HepG2 (cell line): ENCODE data around the gene ABHD15. TPM values are rescaled to one million over a fixed set of nuclear protein-coding genes. Genes with fewer than 3 reads are reported as not detected.

Experiments
- ADNP ChIP-seq: sonication (generic); formaldehyde crosslinking; IDR thresholded peaks from 2 replicates; pipeline ENCODE4 v1.4.0; 2020; ENCODE audit warnings: missing genetic modification reagents
- ELF1 ChIP-seq: sonication (generic); formaldehyde crosslinking; IDR thresholded peaks from 2 replicates; pipeline ENCODE4 v1.4.0; 2020; ENCODE audit warnings: missing genetic modification reagents
- FOXA1 ChIP-seq, 2 experiments: fragments of 450-650 bp in 1 of 2; sonication (generic) in 1 of 2; formaldehyde crosslinking in 1 of 2; IDR thresholded peaks; 2 replicates each; pipeline versions ENCODE4 v1.4.0 to v1.6.1; 2016 to 2020; ENCODE audit warnings: missing genetic modification reagents in 1 of 2
- KAT7 ChIP-seq: IDR thresholded peaks from 2 replicates; pipeline ENCODE4 v1.6.1; 2018; ENCODE audit warnings: borderline replicate concordance, missing compliant biosample characterization
- POLR2G ChIP-seq: fragments of 200-400 bp; formaldehyde crosslinking; IDR thresholded peaks from 2 replicates; pipeline ENCODE4 v1.6.1; 2018; ENCODE audit warnings: mild to moderate bottlenecking, low read depth, low read length, moderate library complexity
- THAP11 ChIP-seq: IDR thresholded peaks from 2 replicates; pipeline ENCODE4 v1.6.1; 2016; ENCODE audit warnings: missing biosample characterization, missing genetic modification reagents
- ZNF3 ChIP-seq: IDR thresholded peaks from 2 replicates; pipeline ENCODE4 v1.7.0; 2017; ENCODE audit warnings: inconsistent platforms
- ZNF354B ChIP-seq: sonication (generic); formaldehyde crosslinking; IDR thresholded peaks from 2 replicates; pipeline ENCODE4 v1.8.0; 2022; ENCODE audit warnings: mild to moderate bottlenecking, missing genetic modification reagents
- ZNF382 ChIP-seq: sonication (generic); formaldehyde crosslinking; IDR thresholded peaks from 2 replicates; pipeline ENCODE4 v1.5.0; 2020; ENCODE audit warnings: missing genetic modification reagents, mild to moderate bottlenecking, borderline replicate concordance
- ZNF446 ChIP-seq: sonication (generic); formaldehyde crosslinking; IDR thresholded peaks from 2 replicates; pipeline ENCODE4 v1.5.0; 2020; ENCODE audit warnings: mild to moderate bottlenecking, missing genetic modification reagents
- ZNF678 ChIP-seq: sonication (generic); formaldehyde crosslinking; IDR thresholded peaks from 2 replicates; pipeline ENCODE4 v1.4.0; 2020; ENCODE audit warnings: mild to moderate bottlenecking, missing genetic modification reagents
- polyA plus RNA-seq, 8 experiments: library from polyadenylated mRNA; depleted of rRNA in 3 of 8; stranded (reverse) in 7 of 8; unstranded in 1 of 8; fragments of >200 nt; fragmentation: Illumina TruSeq in 4 of 8; extraction: Trizol in 4 of 8; gene quantifications; 2 replicates each; pipeline versions ENCODE4 v1.2.1 to v1.2.3, GENCODE V29; 2011 to 2016; ENCODE audit warnings: low read depth in 4 of 8, missing spikeins in 1 of 8, mixed read lengths in 1 of 8; ENCODE audit not compliant: insufficient read depth in 1 of 8
- total RNA-seq, 5 experiments: library from RNA; depleted of rRNA; stranded (reverse); fragments of >200 nt; fragmentation: Illumina TruSeq; extraction: Trizol; gene quantifications; 2 replicates each; pipeline ENCODE4 v1.2.3, GENCODE V29; 2016; ENCODE audit warnings: low read depth in 1 of 5
- TF ChIP-seq, protein P1 (sequence below): IDR thresholded peaks from 2 replicates; pipeline ENCODE4 v1.6.1; 2012; ENCODE audit warnings: low read length, improper control_type of control experiment
- TF ChIP-seq, protein P2 (sequence below): IDR thresholded peaks from 2 replicates; pipeline ENCODE4 v1.6.1; 2016; ENCODE audit warnings: low read depth, borderline replicate concordance
- TF ChIP-seq, protein P3 (sequence below): IDR thresholded peaks from 2 replicates; pipeline ENCODE4 v1.6.1; 2016; ENCODE audit warnings: missing biosample characterization, missing genetic modification reagents, low read depth
- TF ChIP-seq, protein P4 (sequence below): sonication (generic); formaldehyde crosslinking; IDR thresholded peaks from 2 replicates; pipeline ENCODE4 v1.5.1; 2020; ENCODE audit warnings: mild to moderate bottlenecking, missing genetic modification reagents, moderate library complexity
- TF ChIP-seq, protein P5 (sequence below): IDR thresholded peaks from 2 replicates; pipeline ENCODE4 v1.6.1; 2016; ENCODE audit warnings: missing compliant biosample characterization, missing genetic modification reagents, borderline replicate concordance
- TF ChIP-seq, protein P6 (sequence below): sonication (generic); IDR thresholded peaks from 2 replicates; pipeline ENCODE4 v1.6.1; 2016; ENCODE audit warnings: low read depth, borderline replicate concordance

ABHD15 gene
- total and polyA plus RNA-seq, 2 of the 13 experiments (the other 11 are each of a cell fraction or from before 2014, with no cell fraction given) = 2.4 to 7.7 TPM

DNA sequence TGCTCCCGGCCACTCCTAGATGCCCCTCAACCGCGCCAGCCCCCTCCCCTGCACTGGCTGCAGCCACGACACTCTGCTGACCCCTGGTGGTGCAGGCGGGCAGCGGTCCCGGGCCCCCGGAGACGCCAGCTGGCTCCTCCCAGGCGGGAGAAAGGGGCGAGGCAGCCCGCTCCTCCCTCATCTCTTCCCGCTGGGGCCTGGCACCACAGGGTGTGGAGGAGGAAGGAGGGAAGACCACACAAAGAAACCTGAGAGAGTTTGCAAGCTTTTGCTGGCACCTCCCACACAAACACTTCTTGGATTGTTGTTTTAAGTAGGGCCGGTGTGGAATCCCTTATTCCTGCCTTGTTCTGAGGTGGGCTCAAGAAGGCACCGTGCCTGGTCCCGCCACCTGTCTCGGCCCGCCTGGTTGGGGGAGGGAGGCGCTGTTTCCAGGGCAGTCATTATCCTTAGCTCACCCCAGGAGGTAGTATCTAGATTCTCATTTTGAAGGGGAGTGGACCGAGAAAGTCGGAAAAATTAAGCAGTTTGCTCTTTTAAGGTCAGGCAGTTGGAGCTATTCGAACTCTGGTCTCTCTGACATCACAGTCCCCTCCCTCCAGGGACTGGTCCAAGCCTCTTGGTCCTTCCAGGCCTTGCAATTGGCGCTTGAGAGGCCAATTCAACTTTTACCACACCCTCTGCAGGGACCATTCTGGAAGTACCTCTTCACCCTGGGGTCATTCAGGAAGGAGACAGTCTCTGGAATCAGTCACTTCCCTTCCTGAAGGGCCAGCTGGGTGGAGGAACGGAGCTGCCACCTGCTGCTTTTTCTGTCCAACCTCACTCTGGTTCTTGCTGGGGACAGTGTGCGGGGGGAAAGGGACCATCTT lies 25.1 kb upstream of the ABHD15 start (continued):
- TF ChIP-seq ELF1 (CRISPR knock-in tag) (peak; percentile 48), POLR2G (no peak; the same call in 1 of the 2 replicates), ZNF3 (CRISPR knock-in tag) (no peak), ZNF382 (CRISPR knock-in tag) (no peak), KAT7 (CRISPR knock-in tag) (no peak; the same call in 1 of the 2 replicates), ZNF446 (CRISPR knock-in tag) (no peak), FOXA1 (IDR thresholded peaks at IDR 0.05) (no peak), FOXA1 (CRISPR knock-in tag; IDR thresholded peaks at IDR 0.05) (no peak), ADNP (no peak), THAP11 (CRISPR knock-in tag) (peak; percentile 82), ZNF354B (CRISPR knock-in tag) (no peak), ZNF678 (CRISPR knock-in tag) (no peak)
- TF ChIP-seq, protein P1, sequence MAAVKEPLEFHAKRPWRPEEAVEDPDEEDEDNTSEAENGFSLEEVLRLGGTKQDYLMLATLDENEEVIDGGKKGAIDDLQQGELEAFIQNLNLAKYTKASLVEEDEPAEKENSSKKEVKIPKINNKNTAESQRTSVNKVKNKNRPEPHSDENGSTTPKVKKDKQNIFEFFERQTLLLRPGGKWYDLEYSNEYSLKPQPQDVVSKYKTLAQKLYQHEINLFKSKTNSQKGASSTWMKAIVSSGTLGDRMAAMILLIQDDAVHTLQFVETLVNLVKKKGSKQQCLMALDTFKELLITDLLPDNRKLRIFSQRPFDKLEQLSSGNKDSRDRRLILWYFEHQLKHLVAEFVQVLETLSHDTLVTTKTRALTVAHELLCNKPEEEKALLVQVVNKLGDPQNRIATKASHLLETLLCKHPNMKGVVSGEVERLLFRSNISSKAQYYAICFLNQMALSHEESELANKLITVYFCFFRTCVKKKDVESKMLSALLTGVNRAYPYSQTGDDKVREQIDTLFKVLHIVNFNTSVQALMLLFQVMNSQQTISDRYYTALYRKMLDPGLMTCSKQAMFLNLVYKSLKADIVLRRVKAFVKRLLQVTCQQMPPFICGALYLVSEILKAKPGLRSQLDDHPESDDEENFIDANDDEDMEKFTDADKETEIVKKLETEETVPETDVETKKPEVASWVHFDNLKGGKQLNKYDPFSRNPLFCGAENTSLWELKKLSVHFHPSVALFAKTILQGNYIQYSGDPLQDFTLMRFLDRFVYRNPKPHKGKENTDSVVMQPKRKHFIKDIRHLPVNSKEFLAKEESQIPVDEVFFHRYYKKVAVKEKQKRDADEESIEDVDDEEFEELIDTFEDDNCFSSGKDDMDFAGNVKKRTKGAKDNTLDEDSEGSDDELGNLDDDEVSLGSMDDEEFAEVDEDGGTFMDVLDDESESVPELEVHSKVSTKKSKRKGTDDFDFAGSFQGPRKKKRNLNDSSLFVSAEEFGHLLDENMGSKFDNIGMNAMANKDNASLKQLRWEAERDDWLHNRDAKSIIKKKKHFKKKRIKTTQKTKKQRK = no peak
- TF ChIP-seq, protein P2, sequence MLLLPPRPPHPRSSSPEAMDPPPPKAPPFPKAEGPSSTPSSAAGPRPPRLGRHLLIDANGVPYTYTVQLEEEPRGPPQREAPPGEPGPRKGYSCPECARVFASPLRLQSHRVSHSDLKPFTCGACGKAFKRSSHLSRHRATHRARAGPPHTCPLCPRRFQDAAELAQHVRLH (CRISPR knock-in tag) = no peak
- TF ChIP-seq, protein P3, sequence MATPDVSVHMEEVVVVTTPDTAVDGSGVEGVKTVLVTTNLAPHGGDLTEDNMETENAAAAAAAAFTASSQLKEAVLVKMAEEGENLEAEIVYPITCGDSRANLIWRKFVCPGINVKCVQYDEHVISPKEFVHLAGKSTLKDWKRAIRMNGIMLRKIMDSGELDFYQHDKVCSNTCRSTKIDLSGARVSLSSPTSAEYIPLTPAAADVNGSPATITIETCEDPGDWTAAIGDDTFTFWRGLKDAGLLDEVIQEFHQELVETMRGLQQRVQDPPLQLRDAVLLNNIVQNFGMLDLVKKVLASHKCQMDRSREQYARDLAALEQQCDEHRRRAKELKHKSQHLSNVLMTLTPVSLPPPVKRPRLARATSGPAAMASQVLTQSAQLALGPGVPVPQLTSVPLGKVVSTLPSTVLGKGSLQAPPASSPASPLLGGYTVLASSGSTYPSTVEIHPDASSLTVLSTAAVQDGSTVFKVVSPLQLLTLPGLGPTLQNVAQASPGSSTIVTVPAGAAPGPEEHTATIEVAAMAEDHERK = no peak
- TF ChIP-seq, protein P4, sequence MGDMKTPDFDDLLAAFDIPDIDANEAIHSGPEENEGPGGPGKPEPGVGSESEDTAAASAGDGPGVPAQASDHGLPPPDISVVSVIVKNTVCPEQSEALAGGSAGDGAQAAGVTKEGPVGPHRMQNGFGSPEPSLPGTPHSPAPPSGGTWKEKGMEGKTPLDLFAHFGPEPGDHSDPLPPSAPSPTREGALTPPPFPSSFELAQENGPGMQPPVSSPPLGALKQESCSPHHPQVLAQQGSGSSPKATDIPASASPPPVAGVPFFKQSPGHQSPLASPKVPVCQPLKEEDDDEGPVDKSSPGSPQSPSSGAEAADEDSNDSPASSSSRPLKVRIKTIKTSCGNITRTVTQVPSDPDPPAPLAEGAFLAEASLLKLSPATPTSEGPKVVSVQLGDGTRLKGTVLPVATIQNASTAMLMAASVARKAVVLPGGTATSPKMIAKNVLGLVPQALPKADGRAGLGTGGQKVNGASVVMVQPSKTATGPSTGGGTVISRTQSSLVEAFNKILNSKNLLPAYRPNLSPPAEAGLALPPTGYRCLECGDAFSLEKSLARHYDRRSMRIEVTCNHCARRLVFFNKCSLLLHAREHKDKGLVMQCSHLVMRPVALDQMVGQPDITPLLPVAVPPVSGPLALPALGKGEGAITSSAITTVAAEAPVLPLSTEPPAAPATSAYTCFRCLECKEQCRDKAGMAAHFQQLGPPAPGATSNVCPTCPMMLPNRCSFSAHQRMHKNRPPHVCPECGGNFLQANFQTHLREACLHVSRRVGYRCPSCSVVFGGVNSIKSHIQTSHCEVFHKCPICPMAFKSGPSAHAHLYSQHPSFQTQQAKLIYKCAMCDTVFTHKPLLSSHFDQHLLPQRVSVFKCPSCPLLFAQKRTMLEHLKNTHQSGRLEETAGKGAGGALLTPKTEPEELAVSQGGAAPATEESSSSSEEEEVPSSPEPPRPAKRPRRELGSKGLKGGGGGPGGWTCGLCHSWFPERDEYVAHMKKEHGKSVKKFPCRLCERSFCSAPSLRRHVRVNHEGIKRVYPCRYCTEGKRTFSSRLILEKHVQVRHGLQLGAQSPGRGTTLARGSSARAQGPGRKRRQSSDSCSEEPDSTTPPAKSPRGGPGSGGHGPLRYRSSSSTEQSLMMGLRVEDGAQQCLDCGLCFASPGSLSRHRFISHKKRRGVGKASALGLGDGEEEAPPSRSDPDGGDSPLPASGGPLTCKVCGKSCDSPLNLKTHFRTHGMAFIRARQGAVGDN (CRISPR knock-in tag) = peak; percentile 76
- TF ChIP-seq, protein P5, sequence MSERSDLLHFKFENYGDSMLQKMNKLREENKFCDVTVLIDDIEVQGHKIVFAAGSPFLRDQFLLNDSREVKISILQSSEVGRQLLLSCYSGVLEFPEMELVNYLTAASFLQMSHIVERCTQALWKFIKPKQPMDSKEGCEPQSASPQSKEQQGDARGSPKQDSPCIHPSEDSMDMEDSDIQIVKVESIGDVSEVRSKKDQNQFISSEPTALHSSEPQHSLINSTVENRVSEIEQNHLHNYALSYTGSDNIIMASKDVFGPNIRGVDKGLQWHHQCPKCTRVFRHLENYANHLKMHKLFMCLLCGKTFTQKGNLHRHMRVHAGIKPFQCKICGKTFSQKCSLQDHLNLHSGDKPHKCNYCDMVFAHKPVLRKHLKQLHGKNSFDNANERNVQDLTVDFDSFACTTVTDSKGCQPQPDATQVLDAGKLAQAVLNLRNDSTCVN = no peak
- TF ChIP-seq, protein P6, sequence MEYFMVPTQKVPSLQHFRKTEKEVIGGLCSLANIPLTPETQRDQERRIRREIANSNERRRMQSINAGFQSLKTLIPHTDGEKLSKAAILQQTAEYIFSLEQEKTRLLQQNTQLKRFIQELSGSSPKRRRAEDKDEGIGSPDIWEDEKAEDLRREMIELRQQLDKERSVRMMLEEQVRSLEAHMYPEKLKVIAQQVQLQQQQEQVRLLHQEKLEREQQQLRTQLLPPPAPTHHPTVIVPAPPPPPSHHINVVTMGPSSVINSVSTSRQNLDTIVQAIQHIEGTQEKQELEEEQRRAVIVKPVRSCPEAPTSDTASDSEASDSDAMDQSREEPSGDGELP = peak; percentile 89
